NCI-H2081 (cell line): ENCODE measurements around the gene CCNF.
"Not testable (repeated sequence)": the region's sequence is repeated elsewhere in the genome, so short reads cannot be mapped to it uniquely, and the experiment has no call there.

Experiments
- DNase-seq, 2 experiments: peaks; one replicate each; lab custom pipeline; 2025; lab: John Stamatoyannopoulos, UW

CCNF gene

GRCh38 chr16:2428051-2428783 is 1.0 kb upstream of the CCNF start:
- no peak for DNase-seq

DNA sequence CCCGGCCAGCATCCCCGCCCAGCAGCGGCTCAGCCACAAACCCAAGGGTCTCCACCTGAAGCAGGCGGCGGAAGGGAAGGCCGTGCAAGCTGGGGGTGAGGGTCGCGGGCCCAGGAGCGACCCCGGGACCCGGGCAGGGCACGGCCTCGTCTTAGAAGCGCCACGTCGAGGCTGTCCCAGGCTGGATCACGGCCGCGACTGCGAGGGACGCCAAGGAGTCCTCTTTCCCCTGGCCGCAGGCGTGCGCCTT is 538 bp upstream of the CCNF start:
- no peak for DNase-seq

GRCh38 chr16:2429771-2430663 is 770 bp downstream of the CCNF start:
- DNase-seq = peak in 1 of 2 experiments; percentile 27

GRCh38 chr16:2432286-2432685 is 3.0 kb downstream of the CCNF start:
- DNase-seq = no peak

GRCh38 chr16:2432801-2433505 is 3.7 kb downstream of the CCNF start:
- DNase-seq = no peak

DNA sequence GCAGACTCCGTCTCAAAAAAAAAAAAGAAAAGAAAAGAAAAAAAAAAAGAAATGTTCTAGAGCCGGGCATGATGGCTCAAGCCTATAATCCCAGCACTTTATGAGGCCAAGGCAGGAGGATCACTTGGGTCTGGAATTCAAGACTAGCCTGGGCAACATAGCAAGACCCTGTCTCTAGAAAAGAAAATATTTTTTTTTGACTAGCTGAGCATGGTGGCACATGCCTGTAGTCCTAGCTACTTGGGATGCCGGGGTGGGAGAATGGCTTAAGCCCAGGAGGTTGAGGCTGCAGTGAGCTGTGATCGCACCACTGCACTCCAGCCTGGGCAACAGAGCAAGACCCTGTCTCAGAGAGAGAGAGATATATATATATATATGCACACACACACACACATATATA is 6.0 kb downstream of the CCNF start:
- not testable (repeated sequence) for DNase-seq

DNA sequence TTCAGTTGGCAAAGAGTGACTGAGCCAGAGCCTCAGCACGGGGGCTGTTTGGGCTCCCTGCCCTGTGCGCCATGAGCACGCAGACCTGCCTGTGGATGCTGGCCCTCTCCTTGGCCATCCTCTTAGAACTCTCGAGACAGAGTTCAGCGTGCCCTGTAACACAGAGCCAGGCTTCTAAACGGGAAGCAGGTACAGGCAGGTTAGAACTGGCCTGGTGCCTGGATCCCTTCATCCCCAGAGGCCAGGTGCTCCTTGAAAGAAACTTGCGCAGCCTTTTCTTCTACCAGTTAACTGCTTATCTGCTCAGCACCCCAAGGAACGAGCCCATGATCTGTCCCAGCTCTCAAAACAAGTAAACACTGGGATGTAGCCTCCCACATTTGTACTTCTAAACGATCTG is 6.9 kb downstream of the CCNF start:
- DNase-seq = no peak

DNA sequence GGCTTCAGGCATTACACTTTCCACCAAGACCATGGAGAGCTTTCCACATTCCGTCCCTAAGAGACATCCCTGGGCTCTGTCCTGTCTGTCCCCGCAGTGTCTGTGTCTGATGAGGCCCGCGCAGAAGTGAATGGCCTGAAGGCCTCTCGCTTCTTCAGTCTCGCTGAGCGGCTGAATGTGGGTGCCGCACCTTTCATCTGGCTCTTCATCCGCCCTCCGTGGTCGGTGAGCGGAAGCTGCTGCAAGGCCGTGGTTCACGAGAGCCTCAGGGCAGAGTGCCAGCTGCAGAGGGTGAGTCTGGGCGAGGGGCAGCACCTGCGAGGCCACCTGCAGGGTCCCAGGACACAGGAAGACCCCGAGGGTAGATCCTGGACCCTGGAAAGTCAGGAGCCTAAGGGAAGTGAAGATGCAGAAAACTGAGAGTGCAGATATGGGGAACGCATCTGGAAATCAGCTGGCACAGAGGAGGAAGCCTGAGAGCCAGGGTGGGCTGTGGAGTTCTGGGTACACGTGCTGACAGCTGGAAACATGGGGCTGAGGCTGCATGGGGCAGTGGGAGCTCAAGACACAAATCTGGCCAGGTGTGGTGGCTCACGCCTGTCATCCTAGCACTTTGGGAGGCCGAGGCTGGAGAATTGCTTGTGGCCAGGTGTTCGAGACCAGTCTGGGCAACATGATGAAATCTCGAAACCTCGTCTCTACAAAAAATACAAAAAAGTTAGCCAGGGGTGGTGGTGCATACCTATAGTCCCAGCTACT is 8.0 kb downstream of the CCNF start:
- no peak for DNase-seq

- no peak for DNase-seq
Measured at GRCh38 chr16:2438121-2438520, 8.9 kb downstream of the CCNF start.

- no peak for DNase-seq
Measured at GRCh38 chr16:2439598-2439997, 10.4 kb downstream of the CCNF start.

DNA sequence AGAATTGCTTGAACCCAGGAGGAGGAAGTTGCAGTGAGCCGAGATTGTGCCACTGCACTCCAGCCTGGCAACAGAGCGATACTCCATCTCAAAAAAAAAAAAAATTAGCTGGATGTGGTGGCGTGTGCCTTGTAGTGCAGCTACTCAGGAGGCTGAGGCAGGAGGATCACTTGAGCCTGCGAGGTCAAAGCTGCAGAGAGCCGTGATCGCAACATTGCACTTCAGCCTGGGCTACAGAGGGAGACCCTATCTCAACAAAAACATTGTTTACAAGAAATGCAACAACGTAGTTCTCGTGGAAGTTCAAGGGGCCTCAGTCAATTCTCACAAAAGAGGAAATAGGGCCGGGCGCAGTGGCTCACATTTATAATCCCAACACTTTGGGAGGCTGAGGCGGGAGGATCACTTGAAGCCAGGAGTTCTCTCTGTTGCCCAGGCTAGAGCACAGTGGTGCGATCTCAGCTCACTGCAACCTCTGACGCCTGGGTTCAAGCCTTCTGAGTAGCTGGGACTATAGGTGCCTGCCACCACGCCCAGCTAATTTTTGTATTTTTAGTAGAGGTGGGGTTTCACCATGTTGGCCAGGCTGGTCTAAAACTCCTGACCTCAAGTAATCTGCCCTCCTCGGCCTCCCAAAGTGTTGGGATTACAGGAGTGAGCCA is 12.0 kb downstream of the CCNF start:
- not testable (repeated sequence) for DNase-seq

DNA sequence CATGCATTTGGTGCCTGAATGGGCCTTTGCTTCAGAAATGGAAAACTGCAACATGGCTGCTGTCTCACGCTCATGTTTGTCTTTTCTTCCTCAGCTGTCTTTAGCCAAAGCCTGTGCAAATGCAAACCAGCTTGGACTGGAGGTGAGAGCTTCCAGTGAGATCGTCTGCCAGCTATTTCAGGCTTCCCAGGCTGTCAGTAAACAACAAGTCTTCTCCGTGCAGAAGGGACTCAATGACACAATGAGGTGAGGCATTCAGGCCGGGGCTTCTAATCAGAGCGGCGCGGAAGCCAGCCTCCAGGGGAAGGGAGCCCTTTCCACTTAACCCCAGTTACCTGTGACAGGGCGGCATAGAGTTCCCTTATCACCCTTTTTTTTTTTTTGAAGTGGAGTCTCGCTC is 14.3 kb downstream of the CCNF start:
- DNase-seq = peak in 1 of 2 experiments; percentile 36

DNA sequence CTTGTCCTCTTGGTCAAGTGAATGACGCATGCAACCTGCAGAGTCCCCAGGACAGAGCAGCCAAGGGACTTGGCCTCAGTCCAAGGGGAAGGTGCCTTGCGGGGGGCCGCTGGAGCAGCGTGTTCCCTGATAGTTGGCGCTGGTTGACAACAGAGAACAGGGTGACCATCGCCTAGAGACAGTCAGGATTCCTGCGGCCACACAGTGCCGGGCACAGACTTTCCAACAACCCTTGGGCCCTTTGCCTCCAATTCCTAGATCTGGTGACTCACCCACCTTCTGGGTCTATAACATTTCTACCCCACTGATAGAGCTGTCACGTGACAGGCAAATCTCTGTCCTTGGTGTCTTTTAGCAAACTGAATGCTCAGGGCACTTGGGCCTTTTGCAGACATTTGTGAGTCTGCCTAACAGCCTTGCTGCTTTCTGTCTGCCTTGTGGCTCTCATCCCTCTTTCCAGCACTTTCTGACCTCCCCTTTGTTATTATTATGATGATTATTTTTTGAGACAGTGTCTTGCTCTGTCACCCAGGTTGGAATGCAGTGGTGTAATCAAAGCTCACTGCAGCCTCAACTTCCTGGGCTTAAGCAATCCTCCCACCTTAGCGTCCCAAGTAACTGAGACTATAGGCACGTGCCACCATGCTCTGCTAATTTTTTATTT is 18.8 kb downstream of the CCNF start:
- no peak for DNase-seq

GRCh38 chr16:2449118-2449517 is 19.9 kb downstream of the CCNF start:
- DNase-seq = no peak

DNA sequence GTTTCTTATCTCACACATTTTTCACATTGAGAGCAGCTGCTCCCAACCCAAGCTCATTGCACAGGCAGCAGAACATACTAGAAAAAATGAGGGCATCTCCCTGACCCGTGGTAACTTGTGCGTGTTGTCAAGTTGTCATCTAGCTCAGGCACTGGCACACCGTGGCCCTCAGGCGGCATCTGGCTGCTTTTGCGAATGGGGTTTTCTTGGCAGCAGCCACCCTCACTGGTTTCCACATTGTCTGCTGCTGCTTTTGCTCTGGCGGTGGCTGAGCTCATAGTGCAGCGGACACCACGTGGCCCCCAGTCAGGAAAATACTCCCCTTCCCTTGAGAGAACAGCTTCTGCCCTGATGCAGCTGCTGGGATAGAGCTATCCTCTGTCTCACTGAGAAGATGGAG is 21.3 kb downstream of the CCNF start:
- DNase-seq = no peak

GRCh38 chr16:2450975-2451381 is 21.7 kb downstream of the CCNF start:
- DNase-seq = no peak

DNA sequence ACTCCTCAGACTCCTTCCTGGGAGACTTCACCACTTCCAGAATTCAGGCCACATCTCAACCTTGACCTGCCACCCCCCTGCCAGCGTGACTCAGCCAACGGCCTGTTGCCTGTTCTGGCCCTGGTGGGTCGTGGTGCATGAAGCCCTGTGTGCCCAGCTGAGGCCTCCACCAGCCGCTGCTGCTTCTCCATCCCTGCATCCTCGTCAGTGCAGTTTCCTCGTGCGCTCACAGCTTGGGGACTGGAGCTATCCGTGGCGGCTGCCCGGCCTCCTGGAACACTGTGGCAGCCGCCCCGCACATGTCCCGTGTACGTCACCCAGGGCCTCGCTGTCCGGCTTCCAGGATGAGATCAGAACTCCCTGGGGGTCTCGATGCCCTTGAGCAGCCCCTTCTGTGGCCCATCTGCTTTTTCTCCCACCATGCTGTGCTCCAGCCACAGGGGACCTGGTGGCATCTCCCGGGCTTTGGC is 22.6 kb downstream of the CCNF start:
- DNase-seq = no peak

GRCh38 chr16:2452650-2453049 is 23.4 kb downstream of the CCNF start:
- DNase-seq = no peak

GRCh38 chr16:2455081-2455845 is 26.0 kb downstream of the CCNF start:
- DNase-seq = no peak

DNA sequence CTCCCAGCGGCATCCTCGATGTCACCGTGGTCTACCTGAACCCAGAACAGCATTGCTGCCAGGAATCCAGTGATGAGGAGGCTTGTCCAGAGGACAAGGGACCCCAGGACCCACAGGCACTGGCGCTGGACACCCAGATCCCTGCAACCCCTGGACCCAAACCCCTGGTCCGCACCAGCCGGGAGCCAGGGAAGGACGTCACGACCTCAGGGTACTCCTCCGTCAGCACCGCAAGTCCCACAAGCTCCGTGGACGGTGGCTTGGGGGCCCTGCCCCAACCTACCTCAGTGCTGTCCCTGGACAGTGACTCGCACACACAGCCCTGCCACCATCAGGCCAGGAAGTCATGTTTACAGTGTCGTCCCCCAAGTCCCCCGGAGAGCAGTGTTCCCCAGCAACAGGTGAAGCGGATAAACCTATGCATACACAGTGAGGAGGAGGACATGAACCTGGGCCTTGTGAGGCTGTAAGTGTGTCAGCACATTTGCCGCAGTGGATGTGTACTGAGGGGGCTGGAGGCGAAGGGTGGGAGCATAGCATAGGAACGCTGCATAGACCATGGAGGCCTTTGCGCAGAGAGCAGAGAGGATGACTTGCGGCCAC is 27.4 kb downstream of the CCNF start:
- no peak for DNase-seq
